ENCODE measurements around the gene PPM1B. TPM values are rescaled to one million over a fixed set of nuclear protein-coding genes. Genes with fewer than 3 reads are reported as not detected.

The PPM1B gene
- total and polyA plus RNA-seq, 2 of the 4 experiments (the other 2 are of a cell fraction): 13.4 to 14.7 TPM

DNA sequence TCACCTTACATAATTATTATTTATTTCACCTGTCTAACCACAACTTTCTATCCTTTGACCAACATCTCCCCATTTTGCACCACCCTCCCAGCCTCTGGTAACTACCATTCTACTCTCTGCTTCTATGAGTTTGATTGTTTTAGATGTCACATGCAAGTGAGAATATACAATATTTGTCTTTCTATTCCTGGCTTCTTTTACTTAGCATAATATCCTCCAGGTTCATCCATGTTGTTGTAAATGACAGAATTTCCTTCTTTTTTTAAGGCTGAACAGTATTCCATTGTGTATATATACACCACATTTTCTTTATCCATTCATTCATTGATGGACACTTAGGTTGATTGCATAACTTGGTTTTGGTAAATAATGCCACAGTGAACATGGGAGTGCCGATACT lies 24.0 kb downstream of the PPM1B start:
- no peak overlapping the region for H3K27ac ChIP-seq (ENCODE audit: insufficient read depth, low read length)
- H4K8ac ChIP-seq (ENCODE audit: low read depth in 2 of 2, low read length in 2 of 2): no peak overlapping the region
- no peak overlapping the region for H4K91ac ChIP-seq (ENCODE audit: insufficient read depth, low read depth, low read length)
- no peaks in the 10 kb centered on the region for H3K27me3 ChIP-seq (ENCODE audit: control insufficient read depth, insufficient read depth, low read length)
- H4K20me1 ChIP-seq (ENCODE audit: insufficient read depth, low read length): peaks cover 18% of the 10 kb centered on the region; the same call in 1 of the 2 replicates
- in situ Hi-C loops (cut with MboI; ENCODE audit: low sequenced_read_pairs): no loop called here
- no peak overlapping the region for H2BK20ac ChIP-seq (ENCODE audit: low read depth, low read length)
- H3K4me3 ChIP-seq (ENCODE audit: insufficient read depth, low read depth, low read length): no peak overlapping the region
- H3K56ac ChIP-seq (ENCODE audit: extremely low read depth, insufficient read depth, low read length): no peak overlapping the region
- H2AK5ac ChIP-seq (ENCODE audit: low read depth, low read length): no peak overlapping the region
- POLR2A ChIA-PET (ENCODE audit: unreplicated experiment): no interaction called here
- no peaks in the 10 kb centered on the region for H3K4me1 ChIP-seq (ENCODE audit: control insufficient read depth, insufficient read depth, low read length)
- H2BK120ac ChIP-seq (ENCODE audit: low read depth, low read length): no peak overlapping the region
- intact Hi-C loops (cut with micrococcal nuclease): no loop called here
- no peak overlapping the region for H4K5ac ChIP-seq (ENCODE audit: low read depth, low read length)
- H3K9me3 ChIP-seq (ENCODE audit: control insufficient read depth, insufficient read depth, low read length): no peaks in the 10 kb centered on the region
- DNase-seq: no peak
- no TSS peak for BruUV-seq (replicated peaks)
- no peaks in the 10 kb centered on the region for H3K9me1 ChIP-seq (ENCODE audit: insufficient read depth, low read length)
- H3K9ac ChIP-seq (ENCODE audit: low read depth, low read length): no peak overlapping the region
- ATAC-seq (ENCODE audit: low read depth): no peak
- H3K18ac ChIP-seq (ENCODE audit: low read depth, low read length): no peak overlapping the region
- H3K4me2 ChIP-seq (ENCODE audit: low read depth, low read length): no peak overlapping the region
- H3K4ac ChIP-seq (ENCODE audit: low read depth, low read length): no peak overlapping the region
- H2AK9ac ChIP-seq (replicated peaks; ENCODE audit: low read depth, low read length, poor library complexity): no peak overlapping the region
- TF ChIP-seq, protein P1, sequence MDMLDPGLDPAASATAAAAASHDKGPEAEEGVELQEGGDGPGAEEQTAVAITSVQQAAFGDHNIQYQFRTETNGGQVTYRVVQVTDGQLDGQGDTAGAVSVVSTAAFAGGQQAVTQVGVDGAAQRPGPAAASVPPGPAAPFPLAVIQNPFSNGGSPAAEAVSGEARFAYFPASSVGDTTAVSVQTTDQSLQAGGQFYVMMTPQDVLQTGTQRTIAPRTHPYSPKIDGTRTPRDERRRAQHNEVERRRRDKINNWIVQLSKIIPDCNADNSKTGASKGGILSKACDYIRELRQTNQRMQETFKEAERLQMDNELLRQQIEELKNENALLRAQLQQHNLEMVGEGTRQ (IDR thresholded peaks at IDR 0.05; ENCODE audit: low read depth, low read length): no peak
- TF ChIP-seq MXI1 (IDR thresholded peaks at IDR 0.05; ENCODE audit: borderline replicate concordance, low read depth, low read length) (no peak), RAD21 (IDR thresholded peaks at IDR 0.05; ENCODE audit: low read length) (no peak), SMC3 (IDR thresholded peaks at IDR 0.05; ENCODE audit: low read depth, low read length) (no peak), BHLHE40 (IDR thresholded peaks at IDR 0.05; ENCODE audit: low read depth, low read length) (no peak), CHD1 (IDR thresholded peaks at IDR 0.05; ENCODE audit: low read depth, low read length) (no peak), RFX5 (IDR thresholded peaks at IDR 0.05; ENCODE audit: low read depth, low read length) (no peak), RCOR1 (IDR thresholded peaks at IDR 0.05; ENCODE audit: insufficient replicate concordance, low read length) (no peak), MAFK (IDR thresholded peaks at IDR 0.05; ENCODE audit: low read depth, low read length) (no peak), POLR2A (IDR thresholded peaks at IDR 0.05; ENCODE audit: low read depth, low read length) (no peak), NFE2L2 (IDR thresholded peaks at IDR 0.05; ENCODE audit: low read depth, low read length) (no peak), MAZ (IDR thresholded peaks at IDR 0.05; ENCODE audit: borderline replicate concordance, low read depth, low read length) (no peak), FOS (IDR thresholded peaks at IDR 0.05; ENCODE audit: low read depth, low read length) (no peak)
- TF ChIP-seq, protein P2, sequence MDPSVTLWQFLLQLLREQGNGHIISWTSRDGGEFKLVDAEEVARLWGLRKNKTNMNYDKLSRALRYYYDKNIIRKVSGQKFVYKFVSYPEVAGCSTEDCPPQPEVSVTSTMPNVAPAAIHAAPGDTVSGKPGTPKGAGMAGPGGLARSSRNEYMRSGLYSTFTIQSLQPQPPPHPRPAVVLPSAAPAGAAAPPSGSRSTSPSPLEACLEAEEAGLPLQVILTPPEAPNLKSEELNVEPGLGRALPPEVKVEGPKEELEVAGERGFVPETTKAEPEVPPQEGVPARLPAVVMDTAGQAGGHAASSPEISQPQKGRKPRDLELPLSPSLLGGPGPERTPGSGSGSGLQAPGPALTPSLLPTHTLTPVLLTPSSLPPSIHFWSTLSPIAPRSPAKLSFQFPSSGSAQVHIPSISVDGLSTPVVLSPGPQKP (IDR thresholded peaks at IDR 0.05; ENCODE audit: borderline replicate concordance, low read depth, low read length): no peak
- TF ChIP-seq, protein P3, sequence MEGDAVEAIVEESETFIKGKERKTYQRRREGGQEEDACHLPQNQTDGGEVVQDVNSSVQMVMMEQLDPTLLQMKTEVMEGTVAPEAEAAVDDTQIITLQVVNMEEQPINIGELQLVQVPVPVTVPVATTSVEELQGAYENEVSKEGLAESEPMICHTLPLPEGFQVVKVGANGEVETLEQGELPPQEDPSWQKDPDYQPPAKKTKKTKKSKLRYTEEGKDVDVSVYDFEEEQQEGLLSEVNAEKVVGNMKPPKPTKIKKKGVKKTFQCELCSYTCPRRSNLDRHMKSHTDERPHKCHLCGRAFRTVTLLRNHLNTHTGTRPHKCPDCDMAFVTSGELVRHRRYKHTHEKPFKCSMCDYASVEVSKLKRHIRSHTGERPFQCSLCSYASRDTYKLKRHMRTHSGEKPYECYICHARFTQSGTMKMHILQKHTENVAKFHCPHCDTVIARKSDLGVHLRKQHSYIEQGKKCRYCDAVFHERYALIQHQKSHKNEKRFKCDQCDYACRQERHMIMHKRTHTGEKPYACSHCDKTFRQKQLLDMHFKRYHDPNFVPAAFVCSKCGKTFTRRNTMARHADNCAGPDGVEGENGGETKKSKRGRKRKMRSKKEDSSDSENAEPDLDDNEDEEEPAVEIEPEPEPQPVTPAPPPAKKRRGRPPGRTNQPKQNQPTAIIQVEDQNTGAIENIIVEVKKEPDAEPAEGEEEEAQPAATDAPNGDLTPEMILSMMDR (conservative IDR thresholded peaks at IDR 0.05; ENCODE audit: low read depth, low read length): no peak
- H3K79me1 ChIP-seq (ENCODE audit: low read depth in 1 of 2, low read length in 2 of 2): peaks cover 20 to 68% of the 10 kb centered on the region in 2 experiments
- no peak overlapping the region for H2BK15ac ChIP-seq (ENCODE audit: low read depth, low read length)
- H2BK5ac ChIP-seq (ENCODE audit: low read depth, low read length, poor library complexity, severe bottlenecking): no peak overlapping the region
- H2AFZ ChIP-seq (replicated peaks; ENCODE audit: low read length, poor library complexity): no peak overlapping the region
- no peaks in the 10 kb centered on the region for H3K36me3 ChIP-seq (ENCODE audit: control insufficient read depth, insufficient read depth, low read length)
- dilution Hi-C loops (cut with HindIII; ENCODE audit: low sequenced_read_pairs, unreplicated experiment): no loop called here
- no peak overlapping the region for H3K14ac ChIP-seq (replicated peaks; ENCODE audit: low read depth, low read length)
- WGBS, 2 experiments (ENCODE audit: extremely low coverage in 2 of 2, insufficient read length in 1 of 2): no CpG with 5 or more reads among the region's 1 CpG
- CTCF ChIA-PET: no interaction called here
- no peak overlapping the region for H3K23ac ChIP-seq (ENCODE audit: low read depth, low read length)

Data from IMR-90 (cell line).